Loucy (cell line): ENCODE data around the gene VAMP7.
A peak's percentile ranks its signal among the peaks of the same experiment; 100 is the strongest.

Experiments
- H2AFZ ChIP-seq: fragments of 200-600 bp; sonication (generic); 2 replicates; pipeline ENCODE4 v1.6.0; 2016; ENCODE audit warnings: antibody characterized with exemption, mild to moderate bottlenecking, low read length, moderate library complexity
- H3F3A ChIP-seq: fragments of 200-600 bp; 2 replicates; pipeline ENCODE4 v1.6.0; 2016; ENCODE audit warnings: antibody characterized with exemption, low read depth, mild to moderate bottlenecking
- H3K27me3 ChIP-seq: fragments of 200-600 bp; sonication (generic); 2 replicates; pipeline ENCODE4 v1.6.1; 2014; ENCODE audit warnings: low read length, mild to moderate bottlenecking; ENCODE audit not compliant: insufficient read depth, poor library complexity, severe bottlenecking
- H3K36me3 ChIP-seq: fragments of 200-600 bp; sonication (generic); 2 replicates; pipeline ENCODE4 v1.6.1; 2016; ENCODE audit warnings: low read length; ENCODE audit not compliant: insufficient read depth
- H3K4me1 ChIP-seq: fragments of 200-600 bp; sonication (generic); 2 replicates; pipeline ENCODE4 v1.5.1; 2014; ENCODE audit warnings: low read length, mild to moderate bottlenecking; ENCODE audit not compliant: insufficient read depth, poor library complexity, severe bottlenecking
- H3K4me2 ChIP-seq: fragments of 200-600 bp; sonication (generic); 2 replicates; pipeline ENCODE4 v1.6.0; 2014; ENCODE audit warnings: antibody characterized with exemption, low read length, low read depth, mild to moderate bottlenecking; ENCODE audit not compliant: poor library complexity, severe bottlenecking
- H3K4me3 ChIP-seq: fragments of 200-600 bp; sonication (generic); 2 replicates; pipeline ENCODE4 v1.5.1; 2014; ENCODE audit warnings: low read length, mild to moderate bottlenecking, mixed read lengths; ENCODE audit not compliant: poor library complexity, severe bottlenecking
- H3K79me2 ChIP-seq: fragments of 200-600 bp; sonication (generic); 2 replicates; pipeline ENCODE4 v1.6.1; 2014; ENCODE audit warnings: low read length; ENCODE audit not compliant: insufficient read depth
- H3K9ac ChIP-seq: fragments of 200-600 bp; sonication (generic); 2 replicates; pipeline ENCODE4 v1.6.0; 2014; ENCODE audit warnings: mild to moderate bottlenecking, low read depth, low read length, moderate library complexity; ENCODE audit not compliant: poor library complexity, severe bottlenecking
- H3K9me2 ChIP-seq: fragments of 200-600 bp; sonication (generic); replicated peaks from 2 replicates; pipeline ENCODE4 v1.6.1; 2016; ENCODE audit warnings: low read depth, low read length, mixed read lengths
- H3K9me3 ChIP-seq: fragments of 200-600 bp; sonication (generic); 2 replicates; pipeline ENCODE4 v1.6.1; 2014; ENCODE audit warnings: mild to moderate bottlenecking, antibody characterized with exemption, low read length, low read depth; ENCODE audit not compliant: insufficient read depth
- H4K20me1 ChIP-seq: fragments of 200-600 bp; sonication (generic); 2 replicates; pipeline ENCODE4 v1.6.0; 2014; ENCODE audit warnings: antibody characterized with exemption, low read length, mild to moderate bottlenecking; ENCODE audit not compliant: insufficient read depth, poor library complexity, severe bottlenecking
- CTCF ChIP-seq: fragments of 200-600 bp; sonication (generic); conservative IDR thresholded peaks from 2 replicates; pipeline ENCODE4 v1.5.1; 2014; ENCODE audit warnings: mild to moderate bottlenecking, antibody characterized with exemption, low read length
- EZH2phosphoT487 ChIP-seq: fragments of 200-600 bp; IDR thresholded peaks from 2 replicates; pipeline ENCODE4 v1.6.1; 2018; ENCODE audit warnings: antibody characterized with exemption, mild to moderate bottlenecking, moderate library complexity, borderline replicate concordance

Gene VAMP7

GRCh38 chrX:155877288-155877687 is 3.9 kb upstream of the VAMP7 start:
- peaks cover 7% of the 10 kb centered on the region for H4K20me1 ChIP-seq
- H3K4me1 ChIP-seq = peaks cover 21% of the 10 kb centered on the region
- H3K27me3 ChIP-seq = no peaks in the 10 kb centered on the region
- no peaks in the 10 kb centered on the region for H3K9me3 ChIP-seq
- H3K4me3 ChIP-seq = no peak overlapping the region
- H3F3A ChIP-seq = no peaks in the 10 kb centered on the region
- TF ChIP-seq EZH2phosphoT487 (no peak), CTCF (no peak)
- H3K36me3 ChIP-seq = no peaks in the 10 kb centered on the region
- peaks cover 11% of the 10 kb centered on the region for H3K79me2 ChIP-seq
- H3K9ac ChIP-seq = no peak overlapping the region
- no peaks in the 10 kb centered on the region for H3K9me2 ChIP-seq
- H2AFZ ChIP-seq = no peak overlapping the region
- H3K4me2 ChIP-seq = no peak overlapping the region

GRCh38 chrX:155880586-155881157 is 473 bp upstream of the VAMP7 start:
- Histone ChIP-seq H3K4me2 (peak overlapping the region; percentile 86), H2AFZ (peak overlapping the region; percentile 92), H3K9me2 (no peaks in the 10 kb centered on the region), H3K9ac (peak overlapping the region; percentile 75), H3K36me3 (no peaks in the 10 kb centered on the region), H3K79me2 (peaks cover 34% of the 10 kb centered on the region), H3K9me3 (no peaks in the 10 kb centered on the region), H3F3A (no peaks in the 10 kb centered on the region), H3K27me3 (no peaks in the 10 kb centered on the region), H3K4me1 (peaks cover 27% of the 10 kb centered on the region), H3K4me3 (peak overlapping the region; percentile 86), H4K20me1 (peaks cover 14% of the 10 kb centered on the region)
- TF ChIP-seq EZH2phosphoT487 = no peak
- TF ChIP-seq CTCF = no peak

GRCh38 chrX:155886409-155886808 is 5.3 kb downstream of the VAMP7 start:
- Histone ChIP-seq H3F3A (no peaks in the 10 kb centered on the region), H3K27me3 (no peaks in the 10 kb centered on the region), H3K4me1 (peaks cover 40% of the 10 kb centered on the region), H3K36me3 (no peaks in the 10 kb centered on the region; the same call in 1 of the 2 replicates), H3K4me3 (peak overlapping the region; percentile 53), H3K9ac (peak overlapping the region; percentile 27), H3K4me2 (peak overlapping the region; percentile 68), H3K79me2 (peaks cover 42% of the 10 kb centered on the region), H3K9me3 (no peaks in the 10 kb centered on the region), H3K9me2 (no peaks in the 10 kb centered on the region), H2AFZ (no peak overlapping the region), H4K20me1 (peaks cover 23% of the 10 kb centered on the region)
- TF ChIP-seq EZH2phosphoT487 = no peak
- TF ChIP-seq CTCF = no peak
